NK-92 treated with Interleukin-12 subunit alpha and Interleukin-12 subunit beta, amount 100 ng/mL, for 24 hours (cell line): ENCODE data around the gene ZNF581.

Experiments used
- DNase-seq: peaks from one replicate; lab custom pipeline; 2025; lab: John Stamatoyannopoulos, UW

ZNF581 gene

DNA sequence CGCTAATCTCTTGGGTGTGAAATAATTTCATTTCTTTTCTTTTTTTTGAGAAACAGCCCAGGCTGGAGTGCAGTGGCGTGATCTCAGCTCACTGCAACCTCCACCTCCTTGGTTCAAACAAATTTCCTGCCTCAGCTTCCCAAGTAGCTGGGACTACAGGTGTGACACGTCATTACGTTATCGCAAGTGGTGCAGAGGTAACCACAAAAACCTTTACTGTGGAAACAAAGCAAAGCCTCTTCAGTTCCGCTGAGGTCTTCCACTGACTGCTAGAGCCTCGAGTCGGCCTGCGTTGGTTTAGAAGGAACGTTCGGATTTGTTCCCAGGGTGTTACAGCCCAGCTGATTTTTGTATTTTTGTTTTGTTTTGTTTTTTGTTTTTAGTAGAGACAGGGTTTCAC is 17.1 kb upstream of the ZNF581 start:
- no peak for DNase-seq

DNA sequence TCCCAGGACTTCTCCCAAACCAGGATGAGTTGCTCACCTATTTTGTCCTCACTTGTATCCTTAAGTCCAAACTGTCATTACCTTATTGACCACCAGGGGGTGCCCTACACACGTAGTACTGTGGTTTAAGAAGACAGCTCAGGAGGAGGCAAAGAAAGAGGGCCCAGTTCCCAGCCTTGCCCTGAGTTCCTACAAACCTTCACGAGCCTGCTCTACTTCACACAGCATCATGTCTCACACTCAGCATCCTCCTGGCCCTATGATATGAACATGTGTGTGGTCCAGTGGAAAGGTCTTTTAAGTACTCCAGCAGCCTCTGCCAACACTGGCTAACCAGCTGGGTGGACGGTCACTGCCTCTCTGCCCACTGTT is 11.0 kb upstream of the ZNF581 start:
- DNase-seq, result peak; percentile 74

DNA sequence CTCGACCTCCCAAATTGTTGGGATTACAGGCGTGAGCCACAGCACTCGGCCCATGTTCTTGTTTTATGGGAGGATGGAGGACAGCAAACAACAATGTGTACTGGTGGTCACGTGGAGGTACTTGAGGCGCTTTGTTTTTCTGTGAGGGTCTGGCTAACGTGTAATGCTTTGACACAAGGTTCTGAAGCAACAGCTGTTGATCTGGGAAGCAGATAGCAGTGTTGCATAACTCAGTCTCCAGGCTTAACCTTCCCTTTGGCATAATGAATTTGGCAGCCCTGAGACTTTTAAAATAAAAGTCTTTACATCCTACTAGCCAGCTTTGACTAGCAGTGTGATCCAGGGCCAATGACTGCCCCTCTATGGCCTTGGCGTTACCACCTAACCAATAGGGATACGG is 9.6 kb upstream of the ZNF581 start:
- DNase-seq, result no peak

DNA sequence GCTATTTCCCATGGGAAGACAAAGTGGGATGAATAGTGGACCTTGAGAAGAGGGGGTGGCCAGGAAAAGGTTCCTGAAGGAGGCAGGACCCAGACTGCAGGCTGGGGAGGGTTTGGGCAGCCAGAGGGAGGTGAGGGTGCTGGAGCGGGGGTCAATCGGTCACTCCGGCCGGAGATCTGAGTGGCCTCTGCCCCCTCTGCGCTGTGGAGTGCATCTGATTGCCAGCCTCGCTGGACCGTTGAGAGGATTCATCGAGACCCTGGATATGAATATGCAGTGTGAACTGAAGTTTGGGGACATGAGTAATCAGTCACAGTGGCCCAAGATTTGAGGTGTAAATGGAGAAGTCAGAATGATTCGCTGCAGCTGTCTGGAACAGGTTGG is 8.1 kb upstream of the ZNF581 start:
- no peak for DNase-seq

DNA sequence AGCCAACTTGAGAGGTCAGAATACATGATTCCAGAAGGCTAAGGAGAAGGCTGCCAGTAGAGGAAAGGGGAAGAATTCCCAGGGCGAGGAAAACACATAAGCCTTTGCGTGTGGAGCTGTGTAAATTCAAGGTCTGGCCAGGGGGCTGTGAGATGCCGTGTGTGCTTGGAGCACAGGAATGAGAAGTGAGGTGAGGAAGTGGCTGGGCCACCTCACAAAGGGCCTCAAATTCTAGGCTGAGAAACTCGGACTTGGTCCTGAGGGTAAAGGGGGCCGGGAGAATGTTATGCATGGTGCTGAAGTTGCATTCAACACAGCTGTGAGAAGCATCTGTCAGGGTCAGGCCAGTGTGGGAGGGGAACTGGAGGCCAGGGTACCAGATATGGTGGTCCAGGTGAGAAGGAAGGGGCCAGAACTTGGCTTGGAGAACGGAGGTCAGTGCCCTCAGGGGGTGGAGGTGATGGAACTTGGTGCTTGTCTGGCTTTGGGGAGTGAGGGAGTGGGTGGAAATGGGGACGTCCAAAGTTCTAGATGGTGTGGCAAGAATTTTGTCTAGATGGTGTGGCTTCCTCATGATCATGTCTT is 7.5 kb upstream of the ZNF581 start:
- DNase-seq, result no peak

DNA sequence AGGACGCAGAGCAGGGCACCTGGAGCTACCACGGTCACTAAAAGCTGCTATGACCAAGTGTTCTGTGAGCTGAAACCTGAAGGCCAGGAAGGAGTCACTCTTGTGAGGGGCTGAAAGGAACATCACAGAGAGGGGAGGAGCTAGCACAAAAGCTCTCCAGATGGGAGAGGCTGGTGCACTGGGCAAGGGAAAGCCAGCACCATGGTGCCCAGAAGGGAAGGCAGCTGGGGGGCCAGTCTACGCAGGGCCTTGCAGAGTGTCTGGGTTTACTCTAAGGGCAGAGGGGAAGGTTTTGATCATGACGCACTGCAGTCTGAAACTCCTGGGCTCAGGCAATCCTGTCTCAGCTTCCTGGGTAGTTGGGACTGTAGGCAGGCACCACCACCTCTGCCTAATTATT is 6.7 kb upstream of the ZNF581 start:
- no peak for DNase-seq

DNA sequence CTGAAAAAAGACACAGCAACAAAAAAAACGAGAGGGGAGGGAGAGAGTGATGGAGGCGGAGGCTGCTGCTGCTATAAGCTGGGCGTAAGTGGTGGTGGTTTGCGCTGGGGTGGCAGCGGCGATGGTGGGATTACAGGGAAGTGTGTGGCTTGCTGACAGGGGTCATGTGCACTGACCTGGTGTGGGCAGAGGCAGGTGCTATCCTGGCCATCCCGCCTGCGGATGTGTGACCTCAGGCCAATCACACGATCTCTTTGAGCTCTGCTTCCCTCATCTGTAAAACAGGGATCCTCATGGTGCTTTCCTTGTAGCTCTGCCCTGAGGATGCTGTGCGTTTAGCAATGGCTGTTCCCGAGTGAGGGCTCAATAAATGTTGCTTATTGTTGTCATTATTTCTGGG is 5.9 kb upstream of the ZNF581 start:
- DNase-seq, result no peak

DNA sequence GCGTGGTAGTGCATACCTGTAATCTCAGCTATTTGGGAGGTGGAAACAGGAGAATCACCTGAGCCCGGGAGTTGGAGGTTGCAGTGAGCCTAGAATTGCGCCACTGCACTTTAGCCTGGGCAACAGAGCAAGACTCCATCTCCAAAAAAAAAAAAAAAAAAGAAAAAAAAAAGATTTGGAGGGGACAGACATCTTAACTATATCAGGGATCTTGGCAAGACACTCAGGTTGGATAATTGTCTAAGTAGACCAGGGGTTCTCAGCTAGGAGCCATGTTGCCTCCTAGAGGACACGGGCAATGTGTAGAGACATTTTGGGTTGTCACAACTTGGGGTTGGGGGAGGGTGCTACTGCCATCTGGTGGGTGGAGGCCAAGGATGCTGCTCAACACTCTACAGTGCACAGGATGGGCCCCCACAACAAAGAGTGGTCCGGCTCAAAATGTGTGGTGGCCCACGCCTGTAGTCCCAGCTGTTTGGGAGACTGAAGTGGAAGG is 4.5 kb upstream of the ZNF581 start:
- DNase-seq, result peak; percentile 53

DNA sequence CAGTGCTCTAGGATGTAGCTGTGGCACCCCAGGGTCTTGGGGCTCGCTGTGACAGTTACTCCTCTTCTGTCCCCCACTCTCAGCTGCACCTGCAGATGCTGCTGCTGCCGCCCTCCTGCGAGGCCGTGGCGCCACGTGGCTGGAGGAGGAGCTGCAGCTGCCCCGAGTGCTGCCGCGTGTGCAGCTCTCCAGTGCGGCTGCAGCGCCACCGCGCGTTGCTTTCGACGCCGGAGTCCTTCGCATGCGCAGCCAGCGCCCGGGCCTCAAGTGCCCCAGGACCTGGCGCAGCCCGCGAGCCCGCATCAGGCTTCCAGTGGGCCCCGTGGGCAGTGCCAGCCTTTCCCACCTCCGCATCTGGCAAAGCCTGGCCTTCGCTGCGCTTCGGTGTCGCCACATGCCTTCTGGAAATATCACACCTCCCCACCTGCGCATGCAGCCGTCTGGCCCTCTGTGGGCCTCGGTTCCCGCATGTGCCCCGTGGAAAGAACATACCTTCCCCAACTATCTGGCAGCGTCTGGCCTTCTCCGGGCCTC is 3.3 kb upstream of the ZNF581 start:
- no peak for DNase-seq

DNA sequence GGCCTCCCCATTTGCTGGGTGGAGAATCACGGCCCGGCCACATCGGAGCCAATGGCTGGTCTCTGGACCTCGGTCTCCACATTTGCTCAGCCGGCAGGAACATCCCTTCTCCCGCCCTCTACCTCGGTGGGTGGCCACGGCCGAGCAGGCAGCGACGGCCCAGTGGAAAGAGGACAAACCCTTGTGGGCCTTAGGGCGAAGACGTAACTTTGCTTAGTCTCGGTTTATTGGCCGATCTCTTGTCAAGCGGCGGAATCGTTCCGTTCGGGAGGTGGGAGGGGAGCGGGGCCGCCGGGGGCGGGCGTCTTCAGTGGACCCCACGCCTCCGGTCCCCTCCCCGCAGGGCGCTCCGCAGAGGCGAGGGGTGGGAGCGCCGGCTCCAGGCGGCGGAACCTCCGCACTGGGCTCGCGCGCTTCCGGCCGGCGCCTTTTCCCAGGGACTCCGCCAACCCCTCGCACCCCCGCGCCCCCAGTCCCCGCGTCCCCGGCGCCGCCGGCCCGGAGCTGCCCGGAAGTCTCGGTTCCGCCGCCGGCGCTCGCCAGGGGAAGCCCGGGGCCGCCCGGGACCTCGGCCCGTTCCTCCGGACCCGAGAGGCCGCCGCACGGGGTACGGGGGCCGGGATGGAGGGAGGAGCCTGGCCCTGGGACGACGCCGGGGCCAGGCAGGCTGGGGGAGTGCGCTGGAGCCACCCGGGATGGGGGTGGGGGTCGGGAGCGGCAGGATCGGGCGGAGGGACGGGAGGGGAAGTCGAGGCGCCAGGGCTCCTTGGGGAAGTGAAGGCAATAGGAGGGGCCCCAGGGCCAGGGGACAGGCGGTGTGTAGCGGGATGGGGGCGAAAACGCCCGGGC is 2.6 kb upstream of the ZNF581 start, which contains the start of gene ZNF580:
TSS of gene ZNF580 (plus strand) at position 426 of the 849 bp plus-strand sequence. CDS start 1,507 bp downstream, outside the sequence.
- DNase-seq, result peak; percentile 47

DNA sequence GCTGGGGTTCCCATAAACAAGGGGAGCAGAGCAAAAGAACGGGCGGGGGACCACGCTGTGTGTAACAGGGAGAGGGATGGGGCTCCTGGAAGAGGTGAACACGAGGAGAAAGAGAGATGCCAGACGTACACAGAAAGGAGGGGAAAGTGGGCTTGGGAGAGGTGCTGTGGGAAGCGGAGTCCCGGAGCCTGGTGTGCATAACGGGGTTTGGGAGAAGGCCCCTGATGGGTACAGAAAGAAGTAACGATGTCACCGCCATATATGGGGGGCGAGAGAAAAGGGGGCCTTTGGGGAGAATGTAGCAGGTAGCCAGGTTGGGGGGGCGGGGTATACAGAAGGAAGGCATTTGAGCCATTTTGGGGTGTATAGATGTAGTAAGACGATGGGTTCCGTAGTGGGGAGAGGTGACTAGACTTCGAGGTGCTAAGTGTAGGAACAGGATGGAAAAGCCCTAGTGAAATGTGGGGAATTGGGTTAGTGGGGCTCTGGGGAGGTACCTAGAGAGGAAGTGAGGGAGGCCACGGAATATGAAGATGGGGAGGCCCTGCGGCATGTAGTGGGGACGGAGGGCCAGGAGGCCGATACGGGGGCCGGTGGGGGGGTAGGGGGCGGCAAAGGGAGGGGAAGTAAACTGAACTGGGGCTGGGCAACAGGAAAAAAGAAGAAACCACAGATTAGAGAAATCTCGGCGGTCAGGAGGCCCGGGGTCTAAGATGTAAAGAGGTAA is 1.9 kb upstream of the ZNF581 start:
- DNase-seq, result no peak

DNA sequence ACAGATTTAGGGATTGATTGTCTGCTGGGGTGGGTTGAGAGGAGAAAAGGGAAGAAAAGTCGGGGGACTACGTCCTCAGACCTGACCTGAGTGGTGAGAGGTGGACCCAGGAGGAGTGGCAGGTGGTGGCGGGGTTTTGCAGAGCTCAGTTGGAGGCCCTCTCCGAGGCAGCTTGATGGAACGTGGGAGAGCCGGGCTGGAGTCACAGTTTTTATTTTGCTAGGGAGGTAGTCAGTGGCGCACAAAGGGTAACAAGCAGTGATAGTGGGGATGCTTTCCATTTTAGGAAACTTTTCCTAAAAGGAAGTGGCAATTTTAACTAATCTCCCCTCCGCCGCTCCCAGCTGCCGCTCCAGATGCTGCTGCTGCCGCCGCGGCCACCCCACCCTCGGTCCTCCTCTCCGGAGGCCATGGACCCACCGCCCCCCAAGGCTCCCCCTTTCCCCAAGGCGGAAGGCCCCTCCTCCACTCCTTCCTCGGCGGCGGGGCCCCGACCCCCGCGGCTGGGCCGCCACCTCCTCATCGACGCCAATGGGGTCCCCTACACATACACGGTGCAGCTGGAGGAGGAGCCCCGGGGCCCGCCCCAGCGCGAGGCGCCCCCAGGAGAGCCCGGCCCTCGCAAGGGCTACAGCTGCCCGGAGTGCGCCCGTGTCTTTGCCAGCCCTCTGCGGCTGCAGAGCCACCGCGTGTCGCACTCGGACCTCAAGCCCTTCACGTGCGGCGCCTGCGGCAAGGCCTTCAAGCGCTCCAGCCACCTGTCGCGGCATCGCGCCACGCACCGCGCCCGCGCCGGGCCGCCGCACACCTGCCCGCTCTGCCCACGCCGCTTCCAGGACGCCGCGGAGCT is 1.1 kb upstream of the ZNF581 start:
- DNase-seq, result no peak

DNA sequence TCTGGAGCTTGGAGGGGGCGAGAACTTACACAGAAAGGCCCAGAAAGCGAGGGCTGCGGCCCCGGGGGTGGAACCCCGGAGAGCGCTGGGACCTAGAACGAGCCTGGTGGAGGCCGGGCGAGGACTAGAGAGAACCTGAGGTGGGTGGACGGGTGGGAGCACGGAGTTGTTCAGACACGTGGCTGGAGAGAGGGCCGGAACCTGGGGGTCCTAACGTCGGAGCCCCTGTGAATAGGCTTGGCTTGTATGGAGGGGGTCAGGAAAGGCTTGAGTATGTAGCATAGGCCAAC is 383 bp downstream of the ZNF581 start:
- DNase-seq, result no peak

DNA sequence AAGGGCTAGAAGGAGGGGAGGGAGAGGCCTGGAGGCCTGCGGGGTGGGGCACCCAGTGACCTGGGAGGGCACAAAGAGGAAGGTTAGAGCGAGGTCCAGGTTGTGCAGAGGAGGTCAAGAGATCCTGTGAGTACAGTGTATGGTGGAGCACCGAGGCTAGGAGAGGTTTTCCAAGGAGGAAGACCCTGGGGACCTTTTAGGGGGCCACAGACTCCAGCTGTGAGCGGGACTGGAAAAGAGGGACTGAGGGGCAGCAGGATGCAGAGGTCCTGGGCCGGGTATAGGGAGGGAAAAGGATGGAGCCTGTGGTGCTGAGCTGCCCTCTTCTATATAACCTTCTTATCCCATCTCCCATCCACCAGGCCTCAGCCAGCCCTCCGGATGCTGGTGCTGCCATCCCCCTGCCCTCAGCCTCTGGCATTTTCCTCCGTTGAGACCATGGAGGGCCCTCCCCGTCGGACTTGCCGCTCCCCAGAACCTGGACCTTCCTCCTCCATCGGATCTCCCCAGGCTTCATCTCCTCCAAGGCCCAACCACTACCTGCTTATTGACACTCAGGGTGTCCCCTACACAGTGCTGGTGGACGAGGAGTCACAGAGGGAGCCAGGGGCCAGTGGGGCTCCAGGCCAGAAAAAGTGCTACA is 863 bp downstream of the ZNF581 start:
- DNase-seq, result no peak

DNA sequence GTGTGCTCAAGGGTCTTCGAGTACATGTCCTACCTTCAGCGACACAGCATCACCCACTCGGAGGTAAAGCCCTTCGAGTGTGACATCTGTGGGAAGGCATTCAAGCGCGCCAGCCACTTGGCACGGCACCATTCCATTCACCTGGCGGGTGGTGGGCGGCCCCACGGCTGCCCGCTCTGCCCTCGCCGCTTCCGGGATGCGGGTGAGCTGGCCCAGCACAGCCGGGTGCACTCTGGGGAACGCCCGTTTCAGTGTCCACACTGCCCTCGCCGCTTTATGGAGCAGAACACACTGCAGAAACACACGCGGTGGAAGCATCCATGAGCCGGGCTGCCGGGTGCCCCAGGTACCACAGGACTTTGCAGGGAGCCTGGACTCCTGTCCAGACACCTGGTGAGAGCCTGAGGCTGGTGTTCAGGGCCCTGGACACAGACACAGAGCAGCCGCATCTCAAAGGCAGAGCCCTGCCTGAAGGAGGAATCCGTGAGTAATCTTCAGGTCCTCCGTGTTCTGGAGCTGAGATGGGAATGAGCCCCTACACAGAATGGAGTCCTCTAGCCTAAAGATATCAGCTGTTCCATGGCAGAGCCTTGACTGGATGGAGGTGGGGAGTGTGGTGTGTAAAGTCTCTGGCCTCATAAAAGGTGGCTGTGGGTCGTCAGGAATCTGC is 1.5 kb downstream of the ZNF581 start:
- DNase-seq, result no peak

DNA sequence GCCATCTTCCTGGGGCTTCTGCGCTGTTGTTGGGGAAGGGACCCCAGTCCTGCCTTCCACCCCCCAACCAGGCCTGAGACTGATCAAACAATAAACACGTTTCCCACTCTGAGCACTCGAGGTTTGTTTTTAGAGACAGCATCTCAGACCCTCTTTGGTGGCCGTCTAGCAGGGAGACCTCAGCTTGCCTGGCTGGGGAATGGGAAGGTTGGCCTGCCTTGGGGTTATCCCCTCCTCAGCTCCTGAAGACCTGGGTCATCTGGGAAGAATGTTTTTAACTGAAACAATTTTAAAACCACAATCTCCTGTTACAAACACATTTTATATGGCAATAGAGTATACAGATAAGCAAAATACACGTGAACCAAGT is 2.0 kb downstream of the ZNF581 start:
- DNase-seq, result no peak

DNA sequence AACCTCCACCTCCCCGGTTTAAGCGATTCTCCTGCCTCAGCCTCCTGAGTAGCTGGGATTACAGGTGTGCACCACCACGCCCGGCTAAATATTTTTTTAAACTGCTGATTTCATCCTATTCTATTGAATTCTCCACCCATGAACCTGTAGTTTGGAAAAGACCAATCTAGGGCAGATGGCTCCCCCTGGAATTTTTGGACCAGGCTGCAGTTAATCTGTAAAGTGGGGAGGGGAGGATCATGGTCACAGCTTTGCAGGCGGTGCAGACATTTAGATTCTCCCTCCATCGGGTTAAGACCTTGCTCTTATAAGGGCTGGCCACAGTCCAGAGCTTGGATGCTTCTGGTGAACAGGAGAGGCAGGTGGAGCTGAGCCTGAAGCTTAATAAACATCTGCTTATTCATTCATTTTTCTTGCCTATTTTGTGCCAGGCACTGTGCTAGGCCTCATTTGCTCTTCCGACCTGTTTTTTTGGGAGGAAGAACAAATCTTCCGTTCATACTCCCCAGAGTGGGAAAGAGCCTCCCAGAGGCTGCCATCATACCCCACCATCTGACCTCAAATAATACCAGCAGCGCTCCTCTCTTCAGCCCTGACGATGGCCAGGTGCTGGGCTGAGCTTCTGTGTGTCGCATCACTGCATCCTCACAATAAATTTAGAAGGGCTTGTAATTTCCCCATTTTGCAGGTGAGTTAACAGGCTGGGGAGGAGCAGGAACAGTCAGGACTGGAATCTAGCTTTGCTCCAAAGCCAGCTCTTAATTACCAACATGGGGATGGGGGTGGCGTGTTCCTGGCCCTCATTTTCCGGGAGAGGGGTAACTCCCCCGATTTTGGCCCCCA is 3.7 kb downstream of the ZNF581 start:
- no peak for DNase-seq

DNA sequence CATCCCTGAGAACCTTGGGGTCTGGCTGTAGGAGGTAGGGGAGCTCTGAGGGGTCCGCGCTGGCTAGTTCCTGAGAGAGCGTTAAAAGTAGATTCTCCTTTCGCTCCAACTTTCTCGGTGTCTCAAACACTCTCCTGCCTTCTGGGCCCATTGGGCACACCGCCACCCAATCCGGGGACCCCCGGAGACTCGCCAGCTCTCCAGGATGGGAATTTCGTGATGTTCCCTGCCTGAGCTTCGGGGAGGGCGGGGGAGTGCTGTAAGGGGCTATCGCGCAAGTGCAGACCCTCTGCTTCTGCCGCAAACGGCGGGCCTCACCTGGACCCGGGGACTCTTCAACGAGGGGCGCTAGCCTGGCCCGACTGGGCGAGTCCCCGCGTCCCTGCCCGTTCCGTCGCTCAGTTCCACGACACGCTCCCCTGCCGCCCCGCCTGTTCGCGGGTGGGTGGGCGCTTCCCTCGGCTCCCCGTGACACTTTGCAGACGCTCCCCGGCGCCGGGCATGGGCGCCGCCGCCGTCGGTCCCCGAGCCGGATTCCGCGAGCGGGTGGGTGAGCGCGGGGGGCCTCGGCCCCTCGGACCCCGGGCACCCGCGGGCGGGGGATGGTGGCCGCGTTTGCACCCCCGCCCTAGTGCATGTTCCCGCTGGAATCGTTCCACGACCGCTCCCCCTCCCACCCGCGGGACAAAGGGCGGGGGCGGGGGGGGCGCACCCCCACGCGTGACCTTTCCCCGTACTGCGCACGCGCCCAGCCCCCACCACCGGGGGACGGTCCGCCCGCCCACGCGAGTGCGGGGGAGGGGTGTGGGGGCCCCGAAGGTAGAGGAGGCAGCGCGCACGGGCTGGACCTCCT is 4.5 kb downstream of the ZNF581 start, which contains the start of gene CCDC106:
TSS of gene CCDC106 (plus strand) at position 481 of the 853 bp plus-strand sequence. CDS start 835 bp downstream, outside the sequence.
- no peak for DNase-seq
